GM18517 (cell line): Measurements from ENCODE around the gene DMRTA2.

Experiments used
- ATAC-seq: cut with Tn5 transposase; IDR thresholded peaks from one replicate; pipeline ENCODE4 v1.9.1; 2021; ENCODE audit warnings: mild to moderate bottlenecking, moderate library complexity; ENCODE audit not compliant: unreplicated experiment

DMRTA2 gene

GRCh38 chr1:50422946-50423669, at the start of gene DMRTA2:
Gene DMRTA2, minus strand, starts transcription at chr1:50423443. Its CDS starts 1,907 bp downstream, at chr1:50421536.
- ATAC-seq: no peak

GRCh38 chr1:50471967-50472366, 48.7 kb upstream of the DMRTA2 start:
- no peak for ATAC-seq

GRCh38 chr1:50462964-50463363, 39.7 kb upstream of the DMRTA2 start:
- no peak for ATAC-seq

GRCh38 chr1:50458507-50458906, 35.3 kb upstream of the DMRTA2 start:
- ATAC-seq: no peak

- no peak for ATAC-seq
These were observed 31.7 kb upstream of the DMRTA2 start for GRCh38 chr1:50454911-50455310.

- ATAC-seq: no peak
These were observed 30.0 kb upstream of the DMRTA2 start for GRCh38 chr1:50453266-50453665.

- ATAC-seq: no peak
These were observed 29.5 kb upstream of the DMRTA2 start for GRCh38 chr1:50452700-50453099.

- no peak for ATAC-seq
These were observed 27.8 kb upstream of the DMRTA2 start for GRCh38 chr1:50450861-50451653.

GRCh38 chr1:50447961-50448360, 24.7 kb upstream of the DMRTA2 start:
- no peak for ATAC-seq

- ATAC-seq: no peak
These were observed 17.9 kb upstream of the DMRTA2 start for GRCh38 chr1:50441183-50441582.

- ATAC-seq: no peak
These were observed 15.7 kb upstream of the DMRTA2 start for GRCh38 chr1:50438945-50439344.

- no peak for ATAC-seq
These were observed 13.2 kb upstream of the DMRTA2 start for GRCh38 chr1:50436489-50436888.

GRCh38 chr1:50430010-50430405, 6.8 kb upstream of the DMRTA2 start:
- ATAC-seq: no peak

GRCh38 chr1:50427818-50428779, 4.9 kb upstream of the DMRTA2 start:
- ATAC-seq: no peak

GRCh38 chr1:50427086-50427817, 4.0 kb upstream of the DMRTA2 start:
- ATAC-seq: no peak

GRCh38 chr1:50426702-50427085, 3.5 kb upstream of the DMRTA2 start:
- no peak for ATAC-seq

GRCh38 chr1:50426108-50426700, 3.0 kb upstream of the DMRTA2 start:
- ATAC-seq: no peak

GRCh38 chr1:50425376-50426107, 2.3 kb upstream of the DMRTA2 start:
- no peak for ATAC-seq

- ATAC-seq: no peak
These were observed 1.7 kb upstream of the DMRTA2 start for GRCh38 chr1:50424884-50425375.
